MM.1S (cell line): Measurements from ENCODE around the gene ACAT2.

ENCODE experiments used
- DNase-seq: peaks from one replicate; pipeline ENCODE4 v3.0.0-alpha.2; 2015
- H2AFZ ChIP-seq: fragments of 300-600 bp; sonication (generic); 2 replicates; pipeline ENCODE4 v1.6.0; 2016; ENCODE audit warnings: antibody characterized with exemption, low read length
- H3F3A ChIP-seq: fragments of 300-600 bp; sonication (generic); 2 replicates; pipeline ENCODE4 v1.6.1; 2016; ENCODE audit warnings: mild to moderate bottlenecking, antibody characterized with exemption, low read length, moderate library complexity, mixed read lengths; ENCODE audit not compliant: insufficient read depth
- H3K27ac ChIP-seq: fragments of 300-600 bp; sonication (generic); 2 replicates; pipeline ENCODE4 v1.5.1; 2016; ENCODE audit warnings: mild to moderate bottlenecking, low read length
- H3K27me3 ChIP-seq: fragments of 300-600 bp; sonication (generic); replicated peaks from 2 replicates; pipeline ENCODE4 v1.6.0; 2016; ENCODE audit warnings: low read length; ENCODE audit not compliant: insufficient read depth
- H3K36me3 ChIP-seq: fragments of 300-600 bp; sonication (generic); replicated peaks from 2 replicates; pipeline ENCODE4 v1.6.1; 2016; ENCODE audit warnings: mild to moderate bottlenecking, low read length, mixed read lengths; ENCODE audit not compliant: insufficient read depth
- H3K4me1 ChIP-seq: fragments of 300-600 bp; sonication (generic); 2 replicates; pipeline ENCODE4 v1.6.1; 2016; ENCODE audit warnings: low read length, mixed read lengths
- H3K4me2 ChIP-seq: fragments of 300-600 bp; sonication (generic); 2 replicates; pipeline ENCODE4 v1.6.0; 2016; ENCODE audit warnings: low read depth, low read length
- H3K4me3 ChIP-seq: fragments of 300-600 bp; sonication (generic); 2 replicates; pipeline ENCODE4 v1.5.1; 2016; ENCODE audit warnings: low read length, mixed read lengths
- H3K79me2 ChIP-seq: fragments of 300-600 bp; sonication (generic); 2 replicates; pipeline ENCODE4 v1.6.1; 2016; ENCODE audit warnings: mixed run types, low read length, mixed read lengths
- H3K9ac ChIP-seq: fragments of 300-600 bp; sonication (generic); 2 replicates; pipeline ENCODE4 v1.6.1; 2016; ENCODE audit warnings: low read length, mixed read lengths
- H3K9me2 ChIP-seq: fragments of 300-600 bp; sonication (generic); replicated peaks from 2 replicates; pipeline ENCODE4 v1.6.1; 2016; ENCODE audit warnings: mild to moderate bottlenecking, low read length, mixed read lengths; ENCODE audit not compliant: insufficient read depth
- H3K9me3 ChIP-seq: fragments of 300-600 bp; sonication (generic); replicated peaks from 2 replicates; pipeline ENCODE4 v1.6.1; 2016; ENCODE audit warnings: mild to moderate bottlenecking, low read length, mixed read lengths; ENCODE audit not compliant: insufficient read depth
- H4K20me1 ChIP-seq: fragments of 300-600 bp; sonication (generic); 2 replicates; pipeline ENCODE4 v1.6.1; 2016; ENCODE audit warnings: mild to moderate bottlenecking, low read length, moderate library complexity, mixed read lengths; ENCODE audit not compliant: insufficient read depth
- EZH2 ChIP-seq: fragments of 300-600 bp; sonication (generic); optimal IDR thresholded peaks from 2 replicates; pipeline ENCODE3; 2017; ENCODE audit warnings: low read depth, mild to moderate bottlenecking, antibody characterized with exemption, low read length, mixed read lengths
- EZH2phosphoT487 ChIP-seq: fragments of 300-600 bp; sonication (generic); IDR thresholded peaks from 2 replicates; pipeline ENCODE4 v1.6.1; 2018; ENCODE audit warnings: antibody characterized with exemption, low read length
- TF ChIP-seq, protein P1 (sequence below): fragments of 300-600 bp; sonication (generic); IDR thresholded peaks from 2 replicates; pipeline ENCODE4 v1.5.1; 2016; ENCODE audit warnings: antibody characterized with exemption, low read length, mixed read lengths

The ACAT2 gene

GRCh38 chr6:159766906-159767305 is 5.1 kb downstream of the ACAT2 start:
- Histone ChIP-seq H3F3A (no peaks in the 10 kb centered on the region), H3K79me2 (peaks cover 3% of the 10 kb centered on the region; the same call in 1 of the 2 replicates), H3K9me3 (no peaks in the 10 kb centered on the region), H3K36me3 (no peaks in the 10 kb centered on the region), H3K27ac (no peak overlapping the region), H3K9ac (no peak overlapping the region), H3K9me2 (no peaks in the 10 kb centered on the region), H2AFZ (no peak overlapping the region), H3K27me3 (no peaks in the 10 kb centered on the region), H4K20me1 (no peaks in the 10 kb centered on the region), H3K4me1 (no peaks in the 10 kb centered on the region), H3K4me2 (no peak overlapping the region), H3K4me3 (no peak overlapping the region)
- TF ChIP-seq EZH2phosphoT487 (no peak), EZH2 (no peak)
- TF ChIP-seq, protein P1, sequence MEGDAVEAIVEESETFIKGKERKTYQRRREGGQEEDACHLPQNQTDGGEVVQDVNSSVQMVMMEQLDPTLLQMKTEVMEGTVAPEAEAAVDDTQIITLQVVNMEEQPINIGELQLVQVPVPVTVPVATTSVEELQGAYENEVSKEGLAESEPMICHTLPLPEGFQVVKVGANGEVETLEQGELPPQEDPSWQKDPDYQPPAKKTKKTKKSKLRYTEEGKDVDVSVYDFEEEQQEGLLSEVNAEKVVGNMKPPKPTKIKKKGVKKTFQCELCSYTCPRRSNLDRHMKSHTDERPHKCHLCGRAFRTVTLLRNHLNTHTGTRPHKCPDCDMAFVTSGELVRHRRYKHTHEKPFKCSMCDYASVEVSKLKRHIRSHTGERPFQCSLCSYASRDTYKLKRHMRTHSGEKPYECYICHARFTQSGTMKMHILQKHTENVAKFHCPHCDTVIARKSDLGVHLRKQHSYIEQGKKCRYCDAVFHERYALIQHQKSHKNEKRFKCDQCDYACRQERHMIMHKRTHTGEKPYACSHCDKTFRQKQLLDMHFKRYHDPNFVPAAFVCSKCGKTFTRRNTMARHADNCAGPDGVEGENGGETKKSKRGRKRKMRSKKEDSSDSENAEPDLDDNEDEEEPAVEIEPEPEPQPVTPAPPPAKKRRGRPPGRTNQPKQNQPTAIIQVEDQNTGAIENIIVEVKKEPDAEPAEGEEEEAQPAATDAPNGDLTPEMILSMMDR = no peak
- DNase-seq = no peak

- no peak for DNase-seq
- H3K4me2 ChIP-seq = no peak overlapping the region
- no peaks in the 10 kb centered on the region for H3F3A ChIP-seq
- no peak overlapping the region for H2AFZ ChIP-seq
- no peaks in the 10 kb centered on the region for H3K27me3 ChIP-seq
- H3K36me3 ChIP-seq = no peaks in the 10 kb centered on the region
- H3K4me3 ChIP-seq = no peak overlapping the region
- H3K9ac ChIP-seq = no peak overlapping the region
- H4K20me1 ChIP-seq = no peaks in the 10 kb centered on the region
- no peaks in the 10 kb centered on the region for H3K9me2 ChIP-seq
- no peaks in the 10 kb centered on the region for H3K79me2 ChIP-seq
- no peak overlapping the region for H3K27ac ChIP-seq
- H3K9me3 ChIP-seq = no peaks in the 10 kb centered on the region
- TF ChIP-seq EZH2phosphoT487 (no peak), EZH2 (no peak)
- TF ChIP-seq, protein P1 = no peak
- no peaks in the 10 kb centered on the region for H3K4me1 ChIP-seq
Observed at GRCh38 chr6:159769470-159769869, 7.6 kb downstream of the ACAT2 start.

GRCh38 chr6:159772196-159772595 is 10.4 kb downstream of the ACAT2 start:
- Histone ChIP-seq H3K4me2 (no peak overlapping the region), H4K20me1 (no peaks in the 10 kb centered on the region), H3F3A (no peaks in the 10 kb centered on the region), H3K9me2 (no peaks in the 10 kb centered on the region), H2AFZ (no peak overlapping the region), H3K27ac (no peak overlapping the region), H3K36me3 (no peaks in the 10 kb centered on the region), H3K9ac (no peak overlapping the region), H3K79me2 (no peaks in the 10 kb centered on the region), H3K9me3 (no peaks in the 10 kb centered on the region), H3K4me1 (no peaks in the 10 kb centered on the region), H3K27me3 (no peaks in the 10 kb centered on the region), H3K4me3 (no peak overlapping the region)
- TF ChIP-seq, protein P1 = no peak
- TF ChIP-seq EZH2 (no peak), EZH2phosphoT487 (no peak)
- DNase-seq = no peak
